Breast epithelium (tissue), 3 donors: ENCODE data around the gene TMEM97.

Source experiments
- POLR2A ChIP-seq: fragments of 450-650 bp; IDR thresholded peaks from one replicate; pipeline ENCODE4 v1.6.1; 2016; ENCODE audit warnings: antibody characterized with exemption, mild to moderate bottlenecking, moderate library complexity
- POLR2AphosphoS5 ChIP-seq, 3 donors: sonication (generic); formaldehyde crosslinking; IDR thresholded peaks; one replicate each; pipeline ENCODE4 v1.6.1; 2017; ENCODE audit warnings: antibody characterized with exemption in 3 of 3

DNA sequence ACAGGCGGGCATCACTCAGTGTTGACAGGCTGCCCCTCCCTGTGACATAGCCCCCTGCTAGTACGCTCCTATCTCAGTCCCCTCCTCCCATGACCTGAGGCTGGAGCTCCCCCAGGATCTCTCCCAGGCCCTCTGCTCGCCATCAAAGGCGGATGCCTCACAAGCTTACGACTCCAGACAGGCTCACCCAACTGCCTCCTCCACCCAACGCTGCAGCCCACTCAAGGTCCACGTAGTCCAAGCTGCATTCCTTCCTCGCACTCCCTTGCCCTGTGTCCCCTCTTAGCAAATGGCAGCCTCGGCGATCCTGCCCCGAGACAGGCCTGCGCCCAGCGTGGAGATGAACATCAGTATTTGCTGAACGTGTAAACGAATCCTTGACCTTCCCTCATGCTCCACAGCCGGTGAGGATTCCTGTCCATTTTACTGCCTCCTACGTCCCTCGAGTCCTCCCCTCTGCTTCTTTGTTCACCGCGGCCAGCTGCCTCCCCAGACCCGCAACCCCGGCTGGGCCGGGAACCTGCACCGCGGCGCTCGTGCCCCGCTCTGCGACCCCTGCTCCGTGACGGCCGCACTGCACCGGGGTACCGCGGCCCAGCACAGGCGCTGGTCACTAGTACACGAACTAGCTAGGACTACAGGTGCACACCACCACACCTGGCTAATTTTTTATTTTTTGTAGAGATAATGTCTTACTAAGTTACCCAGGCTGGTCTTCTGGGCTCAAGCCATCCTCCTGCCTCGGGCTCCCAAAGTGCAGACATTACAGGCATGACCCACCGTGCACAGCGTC, 838 bp upstream of the TMEM97 start:
- TF ChIP-seq POLR2AphosphoS5 (IDR thresholded peaks at IDR 0.05) (no peak), POLR2A (no peak)
